PC-9 (cell line): ENCODE results near the gene GPS1.

ENCODE experiments used
- EZH2 ChIP-seq: fragments of 200-600 bp; sonication (generic); IDR thresholded peaks from 2 replicates; pipeline ENCODE4 v1.8.0; 2017; ENCODE audit warnings: antibody characterized with exemption, low read depth
- TF ChIP-seq, protein P1 (sequence below): fragments of 200-600 bp; sonication (generic); conservative IDR thresholded peaks from 2 replicates; pipeline ENCODE4 v1.6.1; 2017; ENCODE audit warnings: mixed run types, antibody characterized with exemption, mild to moderate bottlenecking, moderate library complexity

DNA sequence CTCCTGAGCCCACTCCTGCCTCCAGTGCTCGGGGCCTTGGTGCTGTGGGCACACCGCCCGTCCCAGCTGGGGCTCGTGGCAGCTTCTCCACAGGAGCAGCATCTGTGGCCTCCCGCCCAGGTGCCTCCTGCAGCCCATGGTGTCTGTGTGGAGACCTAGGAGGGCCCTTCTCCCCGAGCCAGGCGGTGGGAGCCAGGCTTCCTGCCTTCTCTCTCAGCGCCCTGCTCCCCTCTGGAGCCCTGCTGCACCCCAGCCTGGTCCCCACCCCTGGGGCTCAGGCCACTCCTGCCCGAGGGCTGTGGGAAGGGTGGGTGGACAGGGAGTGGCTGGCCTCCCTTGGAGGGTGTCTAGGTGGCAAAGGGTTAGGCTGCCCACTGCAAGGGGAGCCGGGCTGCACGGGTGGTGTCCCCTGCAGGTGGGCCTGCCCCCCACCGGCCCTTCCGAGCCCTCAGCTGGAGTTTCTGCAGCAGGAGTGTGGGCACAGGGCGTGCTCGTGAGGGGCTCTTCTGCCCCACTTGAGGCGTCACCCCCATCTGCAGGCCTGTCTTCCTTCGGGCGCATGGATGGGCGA lies 40.0 kb upstream of the GPS1 start:
- TF ChIP-seq, protein P1, sequence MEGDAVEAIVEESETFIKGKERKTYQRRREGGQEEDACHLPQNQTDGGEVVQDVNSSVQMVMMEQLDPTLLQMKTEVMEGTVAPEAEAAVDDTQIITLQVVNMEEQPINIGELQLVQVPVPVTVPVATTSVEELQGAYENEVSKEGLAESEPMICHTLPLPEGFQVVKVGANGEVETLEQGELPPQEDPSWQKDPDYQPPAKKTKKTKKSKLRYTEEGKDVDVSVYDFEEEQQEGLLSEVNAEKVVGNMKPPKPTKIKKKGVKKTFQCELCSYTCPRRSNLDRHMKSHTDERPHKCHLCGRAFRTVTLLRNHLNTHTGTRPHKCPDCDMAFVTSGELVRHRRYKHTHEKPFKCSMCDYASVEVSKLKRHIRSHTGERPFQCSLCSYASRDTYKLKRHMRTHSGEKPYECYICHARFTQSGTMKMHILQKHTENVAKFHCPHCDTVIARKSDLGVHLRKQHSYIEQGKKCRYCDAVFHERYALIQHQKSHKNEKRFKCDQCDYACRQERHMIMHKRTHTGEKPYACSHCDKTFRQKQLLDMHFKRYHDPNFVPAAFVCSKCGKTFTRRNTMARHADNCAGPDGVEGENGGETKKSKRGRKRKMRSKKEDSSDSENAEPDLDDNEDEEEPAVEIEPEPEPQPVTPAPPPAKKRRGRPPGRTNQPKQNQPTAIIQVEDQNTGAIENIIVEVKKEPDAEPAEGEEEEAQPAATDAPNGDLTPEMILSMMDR: no peak
- no peak for TF ChIP-seq EZH2
